Glutamatergic neuron (in vitro differentiated cells): ENCODE results near the gene HIRA. TPM values are rescaled to one million over a fixed set of nuclear protein-coding genes. Genes with fewer than 3 reads are reported as not detected.

Experiments used
- DNase-seq: peaks from one replicate; pipeline ENCODE4 v3.0.0; 2022
- H3K27ac Mint-ChIP-seq: one replicate; pipeline ENCODE4 v1.8.0; 2020; ENCODE audit warnings: mild to moderate bottlenecking, mixed read lengths, inconsistent platforms; ENCODE audit not compliant: unreplicated experiment
- H3K27me3 Mint-ChIP-seq: one replicate; pipeline ENCODE4 v1.8.0; 2020; ENCODE audit warnings: mild to moderate bottlenecking, moderate library complexity, mixed read lengths, inconsistent platforms; ENCODE audit not compliant: unreplicated experiment
- H3K36me3 Mint-ChIP-seq: one replicate; pipeline ENCODE4 v1.8.0; 2020; ENCODE audit warnings: mild to moderate bottlenecking, mixed read lengths, inconsistent platforms; ENCODE audit not compliant: unreplicated experiment
- H3K4me1 Mint-ChIP-seq: one replicate; pipeline ENCODE4 v1.8.0; 2020; ENCODE audit warnings: mild to moderate bottlenecking, low read depth, mixed read lengths, inconsistent platforms; ENCODE audit not compliant: unreplicated experiment
- H3K4me3 Mint-ChIP-seq: one replicate; pipeline ENCODE4 v1.8.0; 2020; ENCODE audit warnings: mild to moderate bottlenecking, mixed read lengths, inconsistent platforms; ENCODE audit not compliant: unreplicated experiment
- H3K9me3 Mint-ChIP-seq: one replicate; pipeline ENCODE4 v1.8.0; 2020; ENCODE audit warnings: mild to moderate bottlenecking, moderate library complexity, mixed read lengths, inconsistent platforms; ENCODE audit not compliant: unreplicated experiment
- total RNA-seq: library from RNA; stranded (reverse); fragmentation: NEBNext Ultra II Directional; extraction: Animal tissue kit (Norgen Biotek cat#: 25700); gene quantifications from one replicate; pipeline ENCODE4 v1.2.1, GENCODE V29; 2021; ENCODE audit not compliant: unreplicated experiment
- TF ChIP-seq, protein P1 (sequence below): fragments of 200-600 bp; sonication (generic); IDR thresholded peaks from one replicate; pipeline ENCODE4 v1.5.0; 2021; ENCODE audit not compliant: partially characterized antibody, unreplicated experiment

HIRA gene
- total RNA-seq, 1 donor from 2014 or later, result 51.0 TPM

DNA sequence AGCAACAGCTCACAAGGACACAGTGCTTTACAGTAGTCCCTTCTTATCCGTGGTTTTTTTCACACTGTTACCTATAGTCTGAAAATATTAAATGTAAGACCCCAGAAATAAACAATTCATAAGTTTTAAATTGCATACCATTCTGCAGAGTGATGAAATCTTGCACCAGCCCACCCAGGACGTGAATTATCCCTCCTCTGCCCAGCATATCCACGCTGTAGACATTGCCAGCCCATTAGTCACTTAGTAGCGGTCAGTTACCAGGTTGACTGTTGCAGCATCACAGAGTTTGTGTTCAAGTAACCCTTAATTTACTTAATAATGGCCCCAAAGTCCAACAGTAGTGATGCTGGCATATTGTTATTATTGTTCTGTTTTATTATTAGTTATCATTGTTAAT lies 143.6 kb downstream of the HIRA start:
- Mint-ChIP-seq H3K4me1 (peaks cover 12% of the 10 kb centered on the region), H3K4me3 (no peak overlapping the region), H3K27ac (no peak overlapping the region)

DNA sequence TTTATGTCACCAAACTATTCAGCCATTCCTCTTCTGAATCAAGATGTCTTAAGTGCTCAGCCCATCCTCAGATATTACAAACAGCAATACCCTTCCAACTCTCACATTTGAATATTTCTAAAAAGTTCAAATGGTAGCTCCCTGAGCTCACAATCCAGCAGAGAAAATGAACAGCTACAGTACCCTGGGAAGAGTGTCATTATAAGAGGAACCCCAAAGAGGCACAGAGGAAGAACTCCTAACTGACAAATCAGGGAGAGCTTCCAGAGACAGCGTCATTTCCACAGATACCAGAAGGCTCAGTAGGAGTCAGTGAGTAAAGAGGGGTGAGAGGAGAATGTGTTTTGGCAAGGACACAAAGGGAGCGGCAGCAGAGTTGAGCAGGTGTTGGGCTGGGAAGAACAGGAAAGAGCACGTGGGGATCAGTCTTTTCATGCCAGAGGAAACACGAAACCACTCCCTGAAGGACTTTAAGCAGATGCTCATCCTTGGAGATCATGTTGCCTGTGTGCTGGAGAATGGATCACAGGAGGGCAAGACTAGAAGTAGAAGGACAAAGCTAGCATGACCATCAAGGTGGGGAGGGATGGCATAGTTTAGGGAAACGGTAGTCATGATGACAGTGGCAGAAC lies 144.3 kb downstream of the HIRA start:
- DNase-seq, result no peak
- TF ChIP-seq, protein P1, sequence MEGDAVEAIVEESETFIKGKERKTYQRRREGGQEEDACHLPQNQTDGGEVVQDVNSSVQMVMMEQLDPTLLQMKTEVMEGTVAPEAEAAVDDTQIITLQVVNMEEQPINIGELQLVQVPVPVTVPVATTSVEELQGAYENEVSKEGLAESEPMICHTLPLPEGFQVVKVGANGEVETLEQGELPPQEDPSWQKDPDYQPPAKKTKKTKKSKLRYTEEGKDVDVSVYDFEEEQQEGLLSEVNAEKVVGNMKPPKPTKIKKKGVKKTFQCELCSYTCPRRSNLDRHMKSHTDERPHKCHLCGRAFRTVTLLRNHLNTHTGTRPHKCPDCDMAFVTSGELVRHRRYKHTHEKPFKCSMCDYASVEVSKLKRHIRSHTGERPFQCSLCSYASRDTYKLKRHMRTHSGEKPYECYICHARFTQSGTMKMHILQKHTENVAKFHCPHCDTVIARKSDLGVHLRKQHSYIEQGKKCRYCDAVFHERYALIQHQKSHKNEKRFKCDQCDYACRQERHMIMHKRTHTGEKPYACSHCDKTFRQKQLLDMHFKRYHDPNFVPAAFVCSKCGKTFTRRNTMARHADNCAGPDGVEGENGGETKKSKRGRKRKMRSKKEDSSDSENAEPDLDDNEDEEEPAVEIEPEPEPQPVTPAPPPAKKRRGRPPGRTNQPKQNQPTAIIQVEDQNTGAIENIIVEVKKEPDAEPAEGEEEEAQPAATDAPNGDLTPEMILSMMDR, result no peak
- Mint-ChIP-seq H3K4me3 (no peak overlapping the region), H3K27me3 (peaks cover 3% of the 10 kb centered on the region), H3K36me3 (no peaks in the 10 kb centered on the region), H3K27ac (no peak overlapping the region), H3K4me1 (peaks cover 12% of the 10 kb centered on the region), H3K9me3 (peaks cover 6% of the 10 kb centered on the region)

More for the DNA sequence above, 143.6 kb downstream of the HIRA start:
- Mint-ChIP-seq H3K27me3 (peaks cover 3% of the 10 kb centered on the region), H3K9me3 (peaks cover 6% of the 10 kb centered on the region), H3K36me3 (no peaks in the 10 kb centered on the region)
- TF ChIP-seq, protein P1, result no peak
- DNase-seq, result no peak

DNA sequence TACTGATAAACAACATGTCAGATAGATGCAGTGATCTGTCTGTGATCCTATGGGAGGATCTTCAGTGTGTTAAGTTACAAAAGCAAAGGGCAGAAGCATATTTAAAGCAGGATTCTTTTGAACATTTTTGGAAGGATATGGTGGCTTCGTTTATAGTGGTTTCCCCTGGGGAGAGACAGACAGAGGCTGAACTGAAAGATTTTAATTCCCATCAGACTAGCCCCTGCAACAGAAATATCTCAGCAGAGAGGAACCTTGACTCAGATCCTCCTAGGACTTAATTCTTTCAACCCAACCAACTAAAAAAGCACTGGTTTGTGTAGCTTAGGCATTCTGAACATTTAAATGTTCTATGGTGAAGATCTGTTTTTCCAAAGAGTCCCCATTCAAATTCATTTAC lies 145.7 kb downstream of the HIRA start:
- Mint-ChIP-seq H3K27me3 (peaks cover 5% of the 10 kb centered on the region), H3K4me1 (peaks cover 11% of the 10 kb centered on the region), H3K36me3 (no peaks in the 10 kb centered on the region), H3K27ac (no peak overlapping the region), H3K9me3 (peaks cover 4% of the 10 kb centered on the region), H3K4me3 (no peak overlapping the region)
- TF ChIP-seq, protein P1, result no peak
- DNase-seq, result no peak

Other genes with a start within 250 kb of the HIRA start
- gene CLTCL1, start 140.0 kb downstream of the HIRA start, total RNA-seq, result 11.8 TPM
- 24.4 TPM for gene MRPL40, start 812 bp upstream of the HIRA start, total RNA-seq
- 47.7 TPM for gene C22orf39, start 16.0 kb upstream of the HIRA start, total RNA-seq
- gene UFD1, start 47.5 kb upstream of the HIRA start, total RNA-seq, result 48.0 TPM
- 3.5 TPM for gene CDC45, start 48.2 kb upstream of the HIRA start, total RNA-seq
- gene CLDN5, start 92.7 kb upstream of the HIRA start, total RNA-seq, result 7.4 TPM